Diencephalon (tissue), 1 donor: ENCODE results near the gene AGPAT4. TPM values are rescaled to one million over a fixed set of nuclear protein-coding genes. Genes with fewer than 3 reads are reported as not detected.

Experiments used
- total RNA-seq: library from RNA; depleted of rRNA; stranded (reverse); fragments of >200 nt; gene quantifications from one replicate; pipeline ENCODE4 v1.2.3, GENCODE V29; 2014

The AGPAT4 gene
- total RNA-seq: 52.6 TPM

DNA sequence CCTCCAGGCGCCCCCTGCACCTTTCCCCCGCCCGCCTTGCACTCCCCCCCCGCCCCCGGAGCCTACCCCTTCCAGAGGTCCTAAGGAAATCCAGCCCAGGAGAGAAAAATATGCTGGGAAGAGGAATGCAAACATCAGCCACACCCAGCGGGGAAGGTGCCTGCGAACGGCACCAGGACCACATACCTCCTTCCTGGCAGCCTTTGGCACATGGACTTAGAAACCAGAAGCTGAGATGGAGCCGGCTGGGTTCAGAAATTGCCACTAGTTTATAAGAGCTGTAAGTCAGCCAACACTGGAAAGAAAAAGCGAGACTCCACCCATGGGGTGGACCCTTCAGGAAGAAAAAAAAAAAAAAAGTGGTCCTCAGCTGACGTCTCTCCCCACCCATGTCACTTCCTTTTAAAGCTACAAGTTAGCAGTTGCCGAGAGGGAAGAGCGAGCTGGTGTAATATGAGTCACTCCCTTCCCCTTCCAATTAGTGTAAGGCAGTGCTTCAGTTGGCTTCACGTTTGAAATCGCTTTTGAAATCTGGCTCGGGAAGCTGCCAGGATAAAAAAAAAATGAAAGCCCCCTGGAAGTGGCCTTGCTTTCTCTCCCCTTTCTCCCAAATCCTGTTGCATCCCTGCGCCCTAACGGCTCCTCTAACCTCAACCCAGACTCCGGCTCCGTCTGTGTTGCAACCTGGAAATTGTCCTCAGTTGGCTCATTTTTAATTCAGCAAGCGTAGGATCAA lies at the start of gene AGPAT4:
Gene AGPAT4, minus strand, starts transcription at position 310 of the 736 bp plus-strand sequence. CDS start 41,848 bp downstream, outside the sequence.

